Lung (tissue), 12 donors: Measurements from ENCODE around the gene YAP1. TPM values are rescaled to one million over a fixed set of nuclear protein-coding genes. Genes with fewer than 3 reads are reported as not detected.

ENCODE experiments used
- ATAC-seq: fragments of 200-7000 bp; cut with Tn5 transposase; one replicate; pipeline ENCODE4 v1.9.1; 2020; ENCODE audit warnings: moderate number of reproducible peaks; ENCODE audit not compliant: insufficient read depth, low FRiP score
- DNase-seq, 3 donors: peaks; one replicate each; pipeline ENCODE4 v3.0.0-alpha.2; 2013 to 2017
- H3K27ac ChIP-seq, 2 donors: one replicate each; pipeline ENCODE4 v1.5.1; 2013; ENCODE audit warnings: mild to moderate bottlenecking in 2 of 2, moderate library complexity in 2 of 2, control low read depth in 1 of 2, inconsistent platforms in 1 of 2, low read depth in 1 of 2, low read length in 1 of 2
- H3K27me3 ChIP-seq, 3 donors: one replicate each; pipeline ENCODE4 v1.5.1; 2013; ENCODE audit warnings: low read length in 2 of 3; ENCODE audit not compliant: control insufficient read depth in 3 of 3, insufficient read depth in 3 of 3
- H3K36me3 ChIP-seq, 4 donors: one replicate each; pipeline ENCODE4 v1.5.1; 2013; ENCODE audit warnings: low read length in 4 of 4, mild to moderate bottlenecking in 1 of 4, moderate library complexity in 1 of 4; ENCODE audit not compliant: control insufficient read depth in 4 of 4, insufficient read depth in 4 of 4
- H3K4me1 ChIP-seq, 5 donors: one replicate each; pipeline ENCODE4 v1.5.1; 2013; ENCODE audit warnings: low read length in 5 of 5, mild to moderate bottlenecking in 2 of 5, moderate library complexity in 1 of 5; ENCODE audit not compliant: control insufficient read depth in 5 of 5, insufficient read depth in 5 of 5
- H3K4me3 ChIP-seq: one replicate; pipeline ENCODE4 v1.5.1; 2013; ENCODE audit warnings: mild to moderate bottlenecking, control low read depth, moderate library complexity
- H3K9ac ChIP-seq, 2 donors: one replicate each; pipeline ENCODE4 v1.5.1; 2013; ENCODE audit warnings: low read length in 2 of 2, control low read depth in 1 of 2; ENCODE audit not compliant: insufficient read depth in 1 of 2
- H3K9me3 ChIP-seq, 4 donors: one replicate each; pipeline ENCODE4 v1.5.1; 2013; ENCODE audit warnings: low read length in 3 of 4, mild to moderate bottlenecking in 1 of 4, moderate library complexity in 1 of 4; ENCODE audit not compliant: control insufficient read depth in 4 of 4, insufficient read depth in 3 of 4
- WGBS, 2 donors: extraction: QIAGEN DNeasy Blood & Tissue Kit; methylation state at CpG; one replicate each; pipeline ENCODE4 v1.1.7; 2013; 5-methylcytosine and 5-hydroxymethylcytosine counted together
- polyA plus RNA-seq, 2 donors: library from polyadenylated mRNA; stranded (reverse); fragments of 200-250 nt; gene quantifications; one replicate each; pipeline ENCODE4 v1.2.1, GENCODE V29; 2013
- total RNA-seq, 2 donors: library from RNA; depleted of rRNA in 1 of 2; stranded (reverse); fragments of >200 nt in 1 of 2; gene quantifications; one replicate each; pipeline ENCODE4 v1.2.1, GENCODE V29; 2014 to 2021
- TF ChIP-seq, protein P1 (sequence below): IDR thresholded peaks from 2 replicates; pipeline ENCODE4 v1.5.1; 2012; ENCODE audit warnings: mild to moderate bottlenecking; ENCODE audit errors: control extremely low read depth, extremely low read depth
- donor health status: control.
- donor health status: control.
- donor health status: Bipolar disorder and iron deficiency.
- donor health status: healthy.
- donor health status: DM: yes; HTN: yes; CAD: no.

Gene YAP1
- total and polyA plus RNA-seq, 4 donors = 29.5 to 257 (median 80.4) TPM

DNA sequence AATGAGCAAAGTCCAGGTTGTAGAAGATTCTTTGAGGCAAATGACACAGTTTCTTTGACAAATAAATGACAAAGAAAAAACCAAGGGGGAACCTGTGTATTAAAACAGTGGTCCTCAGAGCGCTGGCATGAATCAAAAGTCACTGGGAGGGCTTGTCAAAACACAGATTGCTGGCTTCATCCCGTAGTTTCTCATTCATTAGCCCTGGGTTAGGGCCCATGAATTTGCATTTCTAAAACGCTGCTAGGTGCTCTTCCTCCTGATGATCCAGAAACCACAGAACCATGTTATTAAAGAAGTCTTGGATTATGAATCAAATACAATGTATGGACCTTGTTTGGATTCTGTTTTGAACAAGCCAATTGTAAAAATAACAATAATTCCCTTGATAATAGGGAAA lies 92.7 kb downstream of the YAP1 start:
- DNase-seq (no peak), ATAC-seq (no peak)
- TF ChIP-seq, protein P1, sequence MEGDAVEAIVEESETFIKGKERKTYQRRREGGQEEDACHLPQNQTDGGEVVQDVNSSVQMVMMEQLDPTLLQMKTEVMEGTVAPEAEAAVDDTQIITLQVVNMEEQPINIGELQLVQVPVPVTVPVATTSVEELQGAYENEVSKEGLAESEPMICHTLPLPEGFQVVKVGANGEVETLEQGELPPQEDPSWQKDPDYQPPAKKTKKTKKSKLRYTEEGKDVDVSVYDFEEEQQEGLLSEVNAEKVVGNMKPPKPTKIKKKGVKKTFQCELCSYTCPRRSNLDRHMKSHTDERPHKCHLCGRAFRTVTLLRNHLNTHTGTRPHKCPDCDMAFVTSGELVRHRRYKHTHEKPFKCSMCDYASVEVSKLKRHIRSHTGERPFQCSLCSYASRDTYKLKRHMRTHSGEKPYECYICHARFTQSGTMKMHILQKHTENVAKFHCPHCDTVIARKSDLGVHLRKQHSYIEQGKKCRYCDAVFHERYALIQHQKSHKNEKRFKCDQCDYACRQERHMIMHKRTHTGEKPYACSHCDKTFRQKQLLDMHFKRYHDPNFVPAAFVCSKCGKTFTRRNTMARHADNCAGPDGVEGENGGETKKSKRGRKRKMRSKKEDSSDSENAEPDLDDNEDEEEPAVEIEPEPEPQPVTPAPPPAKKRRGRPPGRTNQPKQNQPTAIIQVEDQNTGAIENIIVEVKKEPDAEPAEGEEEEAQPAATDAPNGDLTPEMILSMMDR = no peak
- Histone ChIP-seq H3K4me3 (no peak overlapping the region), H3K9me3 (no peaks in the 10 kb centered on the region), H3K27ac (no peak overlapping the region), H3K27me3 (no peaks in the 10 kb centered on the region), H3K4me1 (peaks cover 0 to 19% (median 9%) of the 10 kb centered on the region in 5 donors), H3K9ac (no peak overlapping the region), H3K36me3 (peaks cover 2 to 36% (median 10%) of the 10 kb centered on the region in 4 donors)
- WGBS, 2 donors = 71 to 87% methylated on average over 3 of the region's 3 CpGs

DNA sequence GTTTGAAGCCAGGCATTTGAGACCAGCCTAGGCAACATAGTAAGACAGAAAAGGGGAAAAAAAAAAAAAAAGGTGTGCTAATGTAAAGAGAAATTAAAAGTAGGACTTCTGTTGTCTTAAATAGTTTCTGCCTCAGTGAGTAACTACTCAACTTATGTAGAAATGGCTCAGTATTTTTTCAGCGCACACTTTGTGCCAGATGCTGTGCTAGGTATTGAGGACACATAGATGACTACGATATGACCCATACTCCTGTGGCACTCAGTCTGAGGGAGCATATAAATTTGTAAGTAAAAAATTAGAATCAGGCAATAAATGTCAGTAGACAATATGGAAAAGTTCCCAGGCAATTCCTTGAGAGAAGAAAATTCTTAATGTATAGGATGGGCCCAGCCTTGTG lies 93.9 kb downstream of the YAP1 start:
- peaks cover 0 to 7% (median under 1%) of the 10 kb centered on the region in 5 donors for H3K4me1 ChIP-seq
- H3K9me3 ChIP-seq = no peaks in the 10 kb centered on the region
- WGBS, 2 donors = 48 to 49% methylated on average over 2 of the region's 2 CpGs
- H3K27ac ChIP-seq = no peak overlapping the region
- H3K9ac ChIP-seq = no peak overlapping the region
- no peaks in the 10 kb centered on the region for H3K27me3 ChIP-seq
- ATAC-seq (no peak), DNase-seq (no peak)
- TF ChIP-seq, protein P1 = no peak
- peaks cover 2 to 36% (median 11%) of the 10 kb centered on the region in 4 donors for H3K36me3 ChIP-seq
- H3K4me3 ChIP-seq = no peak overlapping the region

DNA sequence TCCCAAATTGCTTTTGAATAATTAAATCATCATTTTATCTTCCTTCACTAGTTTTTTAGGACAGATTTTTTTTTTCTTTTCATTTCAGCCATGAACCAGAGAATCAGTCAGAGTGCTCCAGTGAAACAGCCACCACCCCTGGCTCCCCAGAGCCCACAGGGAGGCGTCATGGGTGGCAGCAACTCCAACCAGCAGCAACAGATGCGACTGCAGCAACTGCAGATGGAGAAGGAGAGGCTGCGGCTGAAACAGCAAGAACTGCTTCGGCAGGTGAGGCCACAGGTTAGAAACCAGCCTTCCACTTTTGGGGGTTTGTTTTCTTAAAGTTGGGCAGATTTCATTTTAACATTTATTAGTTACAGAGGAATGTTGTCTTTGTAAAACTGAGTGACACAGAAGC lies 95.6 kb downstream of the YAP1 start:
- Histone ChIP-seq H3K27me3 (no peaks in the 10 kb centered on the region), H3K4me3 (no peak overlapping the region), H3K27ac (no peak overlapping the region), H3K9ac (no peak overlapping the region), H3K4me1 (peaks cover 0 to 5% (median 0%) of the 10 kb centered on the region in 5 donors), H3K9me3 (no peaks in the 10 kb centered on the region), H3K36me3 (peaks cover 5 to 45% (median 19%) of the 10 kb centered on the region in 4 donors)
- DNase-seq = no peak
- WGBS, 2 donors = 83 to 90% methylated on average over 4 of the region's 4 CpGs
- TF ChIP-seq, protein P1 = no peak
- no peak for ATAC-seq

DNA sequence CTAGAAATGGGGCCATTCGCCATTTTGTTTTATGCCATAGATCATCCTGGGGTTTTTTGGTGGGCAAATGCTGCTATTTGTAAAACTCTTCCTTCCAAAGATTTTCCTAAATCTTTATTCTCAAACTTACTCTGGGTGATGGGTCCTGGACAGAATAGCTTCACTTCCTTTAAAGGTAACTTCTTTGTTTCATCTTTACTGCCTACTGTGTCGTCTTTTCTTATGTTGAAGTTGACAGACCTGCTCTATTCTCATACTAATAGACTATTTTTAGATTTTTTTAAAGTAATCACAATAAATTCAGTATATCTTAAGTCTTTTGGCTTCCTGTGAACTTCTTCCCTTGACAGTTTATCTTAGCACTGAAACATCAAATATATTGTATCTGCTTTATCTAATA lies 98.6 kb downstream of the YAP1 start:
- TF ChIP-seq, protein P1 = no peak
- no peak overlapping the region for H3K27ac ChIP-seq
- H3K36me3 ChIP-seq = peaks cover 5 to 46% (median 29%) of the 10 kb centered on the region in 4 donors
- ATAC-seq (no peak), DNase-seq (no peak)
- 91 to 95% methylated on average over 2 of the region's 2 CpGs for whole genome bisulfite sequencing, 2 donors
- no peaks in the 10 kb centered on the region for H3K9me3 ChIP-seq
- H3K9ac ChIP-seq = no peak overlapping the region
- H3K4me1 ChIP-seq = peaks cover 0 to 2% (median 0%) of the 10 kb centered on the region in 5 donors
- no peaks in the 10 kb centered on the region for H3K27me3 ChIP-seq
- no peak overlapping the region for H3K4me3 ChIP-seq
